Hepatocyte (in vitro differentiated cells): ENCODE data around the gene TUBB3.
"Not testable (repeated sequence)": the region's sequence is repeated elsewhere in the genome, so short reads cannot be mapped to it uniquely, and the experiment has no call there.

Experiments used
- EZH2 ChIP-seq: fragments of 200-600 bp; sonication (generic); IDR thresholded peaks from 2 replicates; pipeline ENCODE4 v1.6.1; 2016; ENCODE audit warnings: antibody characterized with exemption, mild to moderate bottlenecking, borderline replicate concordance
- EZH2phosphoT487 ChIP-seq: fragments of 200-600 bp; sonication (generic); IDR thresholded peaks from one replicate; pipeline ENCODE4 v1.6.1; 2018; ENCODE audit warnings: antibody characterized with exemption, mild to moderate bottlenecking, low read depth, moderate library complexity; ENCODE audit not compliant: unreplicated experiment, severe bottlenecking
- TF ChIP-seq, protein P1 (sequence below): fragments of 200-600 bp; sonication (generic); IDR thresholded peaks from 2 replicates; pipeline ENCODE4 v1.5.1; 2016; ENCODE audit warnings: antibody characterized with exemption, mild to moderate bottlenecking; ENCODE audit not compliant: poor library complexity

DNA sequence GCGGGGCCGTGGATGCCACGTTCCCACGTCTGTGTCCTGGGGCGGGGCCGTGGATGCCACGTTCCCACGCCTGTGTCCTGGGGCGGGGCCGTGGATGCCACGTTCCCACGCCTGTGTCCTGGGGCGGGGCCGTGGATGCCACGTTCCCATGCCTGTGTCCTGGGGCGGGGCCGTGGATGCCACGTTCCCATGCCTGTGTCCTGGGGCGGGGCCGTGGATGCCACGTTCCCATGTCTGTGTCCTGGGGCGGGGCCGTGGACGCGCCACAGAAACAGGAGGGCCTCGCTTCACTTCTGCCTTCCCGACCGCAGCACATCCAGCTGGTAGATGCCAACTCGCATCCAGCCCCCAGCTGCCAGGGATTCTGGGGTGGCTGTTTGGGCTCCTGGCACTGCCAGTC is 10.9 kb downstream of the TUBB3 start:
- TF ChIP-seq, protein P1, sequence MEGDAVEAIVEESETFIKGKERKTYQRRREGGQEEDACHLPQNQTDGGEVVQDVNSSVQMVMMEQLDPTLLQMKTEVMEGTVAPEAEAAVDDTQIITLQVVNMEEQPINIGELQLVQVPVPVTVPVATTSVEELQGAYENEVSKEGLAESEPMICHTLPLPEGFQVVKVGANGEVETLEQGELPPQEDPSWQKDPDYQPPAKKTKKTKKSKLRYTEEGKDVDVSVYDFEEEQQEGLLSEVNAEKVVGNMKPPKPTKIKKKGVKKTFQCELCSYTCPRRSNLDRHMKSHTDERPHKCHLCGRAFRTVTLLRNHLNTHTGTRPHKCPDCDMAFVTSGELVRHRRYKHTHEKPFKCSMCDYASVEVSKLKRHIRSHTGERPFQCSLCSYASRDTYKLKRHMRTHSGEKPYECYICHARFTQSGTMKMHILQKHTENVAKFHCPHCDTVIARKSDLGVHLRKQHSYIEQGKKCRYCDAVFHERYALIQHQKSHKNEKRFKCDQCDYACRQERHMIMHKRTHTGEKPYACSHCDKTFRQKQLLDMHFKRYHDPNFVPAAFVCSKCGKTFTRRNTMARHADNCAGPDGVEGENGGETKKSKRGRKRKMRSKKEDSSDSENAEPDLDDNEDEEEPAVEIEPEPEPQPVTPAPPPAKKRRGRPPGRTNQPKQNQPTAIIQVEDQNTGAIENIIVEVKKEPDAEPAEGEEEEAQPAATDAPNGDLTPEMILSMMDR: not testable (repeated sequence)
- TF ChIP-seq EZH2, EZH2phosphoT487: not testable (repeated sequence)
